Measurements from ENCODE around the gene LTF. TPM values are rescaled to one million over a fixed set of nuclear protein-coding genes. Genes with fewer than 3 reads are reported as not detected.
"Not testable (repeated sequence)": the region's sequence is repeated elsewhere in the genome, so short reads cannot be mapped to it uniquely, and the experiment has no call there.

Gene LTF
- total RNA-seq (2014; rRNA removed; shearing (Covaris generic)), result not detected in 2 replicates

DNA sequence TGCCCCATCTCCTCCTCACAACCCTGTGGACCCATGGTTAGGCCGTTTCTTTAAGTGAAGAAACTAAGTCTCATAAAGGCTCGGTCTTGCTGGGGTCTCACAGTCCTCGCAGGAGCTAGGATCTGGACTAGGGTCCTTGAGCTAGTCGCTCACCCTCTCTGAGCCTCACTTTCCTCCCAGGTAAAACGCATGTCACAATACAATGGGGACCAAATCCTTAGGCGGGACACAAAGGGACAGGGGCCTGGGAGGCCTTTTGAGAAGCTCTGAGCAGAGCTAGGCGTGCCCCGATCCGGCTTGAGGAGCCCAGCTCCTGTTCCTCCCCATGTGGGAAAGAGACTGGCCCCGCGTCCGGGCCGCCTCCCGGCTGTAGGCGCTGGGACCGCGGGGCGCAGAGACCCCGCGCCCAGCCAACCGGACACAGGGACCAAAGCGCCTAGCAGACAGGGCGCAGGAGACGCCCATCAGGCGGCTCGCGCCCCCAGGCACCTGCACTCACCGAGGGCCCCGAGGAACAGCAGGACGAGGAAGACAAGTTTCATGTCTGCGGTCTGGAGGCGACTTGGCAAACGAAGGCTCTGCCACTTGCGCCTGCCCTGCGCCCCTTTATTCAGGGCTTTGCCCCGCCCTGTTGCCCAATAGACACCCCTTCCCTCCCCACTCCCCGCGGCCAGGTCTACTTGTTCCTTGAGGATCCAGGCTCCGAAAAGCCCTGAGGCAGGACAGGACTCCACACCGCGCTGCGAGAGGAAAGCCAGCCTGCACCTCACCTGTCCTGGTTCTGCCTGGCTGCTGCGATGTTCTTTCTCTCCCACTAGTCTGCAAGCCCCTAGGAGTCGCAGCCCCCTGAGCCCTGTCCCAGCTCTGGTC lies at the start of gene LTF:
TSS of gene LTF (minus strand) at position 580 of the 870 bp plus-strand sequence. CDS start at position 542, 38 bp downstream.
- DNase-seq (ENCODE audit: low spot score), result no peak

DNA sequence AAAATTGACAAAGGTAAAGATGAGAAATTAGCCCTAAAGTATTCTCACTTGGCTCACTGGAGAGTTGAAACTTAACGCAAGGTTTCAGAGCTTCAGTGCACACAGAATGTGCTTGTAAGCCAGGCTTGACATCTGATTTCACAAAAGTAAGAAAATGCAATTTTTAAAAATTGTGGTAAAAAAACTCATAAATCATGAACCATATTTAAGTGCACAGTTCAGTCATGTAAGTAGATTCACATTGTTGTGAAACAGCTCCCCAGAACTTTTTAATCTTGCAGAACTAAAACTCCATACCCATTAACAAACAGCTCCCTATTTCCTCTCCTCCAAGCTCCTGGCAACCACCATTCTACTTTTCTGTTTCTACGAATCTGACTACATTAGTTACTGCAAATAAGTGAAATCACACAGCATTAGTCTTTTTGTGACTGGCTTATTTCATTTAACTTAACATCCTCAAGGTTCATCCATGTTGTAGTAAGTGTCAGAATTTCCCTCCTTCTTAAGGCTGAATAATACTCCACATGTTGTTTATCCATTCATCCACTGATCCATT lies 47.6 kb upstream of the LTF start:
- no peak for DNase-seq (ENCODE audit: low spot score)

GRCh38 chr3:46509661-46510187 lies 45.0 kb upstream of the LTF start:
- no peak for DNase-seq (ENCODE audit: low spot score)

DNA sequence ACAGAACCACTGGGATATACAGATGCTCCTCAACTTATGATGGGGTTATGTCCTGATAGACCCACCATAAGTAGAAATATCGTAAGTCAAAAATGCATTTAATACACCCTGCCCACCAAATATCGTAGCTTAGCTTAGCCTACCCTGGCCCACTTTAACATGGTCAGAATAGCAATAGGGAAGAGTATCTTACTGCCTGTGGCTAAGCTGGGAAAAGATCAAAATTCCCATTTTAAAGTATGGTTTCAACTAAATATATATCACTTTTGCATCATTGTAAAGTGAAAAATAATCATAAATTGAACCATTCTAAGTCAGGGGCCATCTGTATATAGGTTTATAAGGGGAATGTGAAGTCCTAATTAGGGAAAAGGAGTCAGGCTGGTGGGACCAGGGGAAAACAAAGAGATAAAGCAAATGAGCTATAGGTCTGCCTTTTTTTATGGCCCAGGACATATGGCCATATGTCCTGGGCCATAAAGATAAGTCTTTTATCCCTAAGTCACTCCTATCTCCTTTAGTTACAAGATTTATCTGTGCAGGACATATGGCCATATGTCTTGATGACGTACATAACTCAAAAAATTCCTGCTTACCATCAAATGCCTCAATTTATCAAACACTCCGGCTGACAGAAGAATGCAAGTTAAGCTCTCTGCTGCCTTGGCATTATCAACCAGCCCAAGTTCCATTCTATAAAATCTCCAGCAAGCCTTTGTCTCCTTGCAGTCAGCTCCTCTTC lies 44.3 kb upstream of the LTF start:
- no peak for DNase-seq (ENCODE audit: low spot score)

DNA sequence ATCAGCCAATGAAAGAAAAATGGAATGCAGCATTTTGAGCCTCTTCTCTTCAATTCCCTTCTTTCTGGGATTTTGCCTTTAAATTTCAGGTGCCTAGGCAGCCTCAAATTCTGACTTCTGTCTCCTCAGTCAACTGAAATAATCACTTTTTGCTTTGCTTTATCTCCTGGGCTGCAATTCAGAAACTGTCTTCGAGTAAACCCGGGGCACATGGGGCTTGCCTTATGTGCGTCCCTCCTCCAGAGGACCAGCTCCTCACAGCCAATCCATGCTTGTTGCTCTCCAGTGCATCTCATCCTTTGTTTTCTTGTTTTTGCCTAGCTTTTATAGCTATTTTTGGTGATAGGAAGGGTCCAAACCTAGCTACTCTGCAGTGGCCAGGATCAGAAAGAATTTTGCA lies 41.8 kb upstream of the LTF start:
- DNase-seq (ENCODE audit: low spot score), result no peak

- no peak for DNase-seq (ENCODE audit: low spot score)
These were observed 41.2 kb upstream of the LTF start for GRCh38 chr3:46505953-46506352.

GRCh38 chr3:46504789-46505188 lies 40.1 kb upstream of the LTF start:
- no peak for DNase-seq (ENCODE audit: low spot score)

DNA sequence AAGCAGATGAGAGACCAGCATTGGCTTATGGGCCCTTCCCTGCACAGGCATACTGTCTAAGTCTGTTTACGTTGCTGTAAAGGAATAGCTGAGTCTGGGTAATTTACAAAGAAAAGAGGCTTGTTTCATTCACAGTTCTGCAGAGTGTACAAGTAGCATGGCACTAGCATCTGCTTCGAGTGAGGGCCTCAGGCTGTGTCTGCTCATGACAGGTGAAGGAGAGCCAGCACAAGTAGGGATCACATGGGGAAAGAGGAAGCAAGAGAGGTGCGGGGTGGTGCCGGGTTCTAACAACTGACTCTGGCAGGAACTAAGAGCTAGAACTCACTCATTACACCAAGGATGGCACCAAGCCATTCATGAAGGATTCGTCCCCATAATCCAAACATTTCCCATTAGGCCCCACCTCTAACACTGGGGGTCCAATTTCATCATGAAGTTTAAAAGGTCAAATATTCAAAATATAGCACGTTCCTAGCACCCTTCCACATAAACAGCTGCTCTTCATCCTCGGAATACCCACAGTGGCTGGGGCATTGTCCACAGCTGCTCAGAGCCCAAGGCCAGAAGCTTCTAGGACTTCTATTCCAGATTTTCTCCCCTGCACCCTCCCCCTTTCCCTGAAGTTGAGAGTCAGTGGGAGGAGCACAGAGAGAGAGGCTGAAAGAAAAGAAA lies 38.6 kb upstream of the LTF start:
- DNase-seq (ENCODE audit: low spot score), result no peak

DNA sequence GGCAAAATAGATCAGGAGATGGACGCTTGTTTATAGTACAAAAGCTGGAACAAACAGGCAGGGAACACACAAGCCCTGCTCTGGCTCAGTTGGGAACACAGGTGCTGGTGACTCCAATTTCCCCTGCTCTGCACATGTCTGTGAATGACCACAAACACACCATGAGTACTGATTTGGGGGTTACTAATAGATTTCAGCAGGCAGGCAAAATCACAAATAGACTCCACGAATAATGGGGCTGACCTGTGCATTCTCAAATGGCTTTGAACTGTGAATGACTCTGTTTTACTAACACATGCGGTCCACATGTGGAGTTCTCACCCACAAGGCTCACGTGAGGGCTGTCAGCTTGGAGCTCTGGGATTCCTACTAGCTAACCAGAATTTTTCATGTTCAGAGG lies 37.0 kb upstream of the LTF start:
- no peak for DNase-seq (ENCODE audit: low spot score)

- DNase-seq (ENCODE audit: low spot score), result no peak
These were observed 36.2 kb upstream of the LTF start for GRCh38 chr3:46500656-46501635.

DNA sequence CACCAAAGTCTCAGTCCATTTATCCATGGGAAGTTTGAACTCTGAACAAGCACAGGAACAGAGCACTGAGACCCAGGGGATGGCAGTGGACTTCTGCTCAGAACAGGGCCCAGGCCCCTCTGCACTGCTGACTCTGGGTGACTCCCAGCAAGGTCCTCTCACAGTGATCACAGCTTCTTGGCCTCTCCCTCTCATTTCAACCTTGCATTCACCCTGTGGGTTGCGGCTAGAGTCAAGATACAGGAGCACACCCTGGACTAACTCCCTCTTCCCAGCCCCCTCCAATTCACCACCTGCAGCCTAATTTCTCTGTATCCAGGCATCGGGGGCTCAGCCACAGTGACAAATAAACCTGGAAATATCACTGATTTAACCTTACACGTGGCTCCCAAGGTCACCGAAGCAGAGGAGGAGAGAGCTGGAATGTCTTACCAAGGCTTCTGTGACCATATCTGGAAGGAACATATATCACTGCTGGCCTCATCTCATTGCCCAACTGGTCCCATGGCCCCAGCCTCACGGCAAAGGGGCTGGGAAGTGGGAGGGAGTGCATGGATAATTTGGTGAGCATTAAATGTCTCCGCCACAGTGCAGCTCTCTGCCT lies 34.3 kb upstream of the LTF start:
- DNase-seq (ENCODE audit: low spot score), result no peak

DNA sequence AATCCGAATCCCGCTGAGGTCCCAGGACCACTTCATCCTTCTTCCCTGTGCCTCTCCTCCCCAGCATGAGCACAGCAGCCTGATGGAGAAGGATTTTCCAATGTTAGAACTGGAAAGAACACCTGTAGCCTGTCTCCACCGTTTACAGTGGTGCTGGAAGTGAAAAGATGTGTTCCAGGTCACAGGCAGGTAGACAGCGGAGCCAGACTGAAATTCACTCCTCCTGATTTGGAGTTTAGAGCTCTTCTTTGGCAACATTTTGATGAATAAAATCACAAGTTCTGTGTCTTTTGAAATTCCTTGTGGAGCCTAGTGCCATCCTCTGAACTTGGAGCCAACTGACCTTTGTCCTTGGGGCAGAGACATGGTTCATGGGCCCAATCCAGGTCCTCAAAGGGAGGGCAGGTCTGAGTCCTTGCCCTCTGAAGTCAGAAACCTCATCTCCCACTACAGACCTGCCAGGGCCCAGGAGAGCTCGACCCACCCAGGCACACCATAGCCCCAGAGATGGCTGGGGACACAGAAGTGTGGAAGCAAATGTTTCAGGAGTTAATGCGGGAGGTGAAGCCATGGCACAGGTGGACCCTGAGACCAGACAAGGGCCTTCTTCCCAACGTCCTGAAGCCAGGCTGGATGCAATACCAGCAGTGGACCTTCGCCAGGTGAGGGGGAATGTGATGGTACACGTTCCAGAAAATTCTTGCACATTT lies 33.0 kb upstream of the LTF start, which contains the start of gene RTP3:
TSS of gene RTP3 (plus strand) at position 421 of the 710 bp plus-strand sequence. CDS start at position 508, 87 bp downstream.
- no peak for DNase-seq (ENCODE audit: low spot score)

GRCh38 chr3:46496746-46497555 lies 32.2 kb upstream of the LTF start:
- peak; percentile 30 for DNase-seq (ENCODE audit: low spot score)

GRCh38 chr3:46495901-46496456 lies 31.3 kb upstream of the LTF start:
- peak; percentile 91 for DNase-seq (ENCODE audit: low spot score)

- DNase-seq (ENCODE audit: low spot score), result not testable (repeated sequence)
These were observed 29.8 kb upstream of the LTF start for GRCh38 chr3:46494491-46494890.

DNA sequence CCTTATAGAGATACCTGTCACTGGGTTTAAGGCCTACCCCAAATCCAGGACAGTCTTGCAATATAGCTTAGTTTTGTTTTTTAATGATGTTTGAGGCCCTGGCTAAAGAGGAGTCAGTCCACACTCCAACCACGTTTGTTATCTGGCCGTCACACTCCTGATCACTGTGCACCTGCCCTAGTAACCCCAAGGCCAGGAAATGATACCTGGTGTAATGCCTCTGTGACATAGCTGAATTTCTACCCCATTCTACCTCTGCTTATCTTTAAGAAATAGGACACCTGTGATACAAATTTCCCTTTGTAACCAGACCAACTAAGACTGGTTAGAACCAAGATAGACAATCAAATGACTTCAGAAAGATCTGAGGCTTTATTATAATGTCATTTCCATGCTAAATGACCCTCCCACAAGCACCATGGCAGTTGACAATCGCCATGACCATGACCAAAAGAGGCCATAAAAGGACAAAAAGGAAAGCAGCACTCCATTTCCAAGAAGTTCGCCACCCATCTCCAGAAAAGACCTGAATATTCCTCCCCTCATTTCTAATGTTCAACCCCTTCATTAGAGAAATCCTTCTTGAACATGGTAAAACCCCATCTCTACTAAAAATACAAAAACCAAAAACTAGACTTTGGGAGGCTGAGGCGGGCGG lies 28.3 kb upstream of the LTF start:
- DNase-seq (ENCODE audit: low spot score), result no peak

Data from H4 (cell line).